Keratinocyte (primary cell): ENCODE data around the gene NUMB. TPM values are rescaled to one million over a fixed set of nuclear protein-coding genes. Genes with fewer than 3 reads are reported as not detected.
A peak's percentile ranks its signal among the peaks of the same experiment; 100 is the strongest.

Experiments
- DNase-seq: peaks from one replicate; pipeline ENCODE4 v3.0.0-alpha.2; 2011; ENCODE audit warnings: low read depth, missing footprints, low spot score
- FAIRE-seq: peaks from 2 replicates; lab custom pipeline; 2011; peaks lifted over from hg19 to GRCh38; lab: Jason Lieb, UNC
- H2AFZ ChIP-seq: 2 replicates; pipeline ENCODE4 v1.6.0; 2012; ENCODE audit warnings: low read length, control low read depth, inconsistent platforms; ENCODE audit not compliant: control insufficient read depth
- H3K27ac ChIP-seq: 2 replicates; pipeline ENCODE4 v1.5.1; 2011; ENCODE audit warnings: low read length; ENCODE audit not compliant: control insufficient read depth, insufficient read depth
- H3K27me3 ChIP-seq: 3 replicates; pipeline ENCODE4 v1.6.0; 2011; ENCODE audit warnings: low read length; ENCODE audit not compliant: control insufficient read depth, insufficient read depth; ENCODE audit errors: extremely low read depth
- H3K36me3 ChIP-seq, 2 experiments: 2 replicates in 1 of 2; 3 replicates in 1 of 2; pipeline ENCODE4 v1.5.1; 2011; ENCODE audit warnings: low read length in 2 of 2, mild to moderate bottlenecking in 1 of 2; ENCODE audit not compliant: control insufficient read depth in 2 of 2, insufficient read depth in 2 of 2; ENCODE audit errors: extremely low read depth in 1 of 2
- H3K4me1 ChIP-seq: 3 replicates; pipeline ENCODE4 v1.5.1; 2011; ENCODE audit warnings: low read length; ENCODE audit not compliant: control insufficient read depth, insufficient read depth; ENCODE audit errors: extremely low read depth
- H3K4me2 ChIP-seq: 3 replicates; pipeline ENCODE4 v1.6.0; 2011; ENCODE audit warnings: low read depth, low read length; ENCODE audit not compliant: control insufficient read depth, insufficient read depth; ENCODE audit errors: extremely low read depth
- H3K4me3 ChIP-seq, 3 experiments: fragments of 200-600 bp in 1 of 3; sonication (generic) in 1 of 3; 2 replicates in 2 of 3; 3 replicates in 1 of 3; pipeline ENCODE4 v1.5.1; 2011 to 2016; ENCODE audit warnings: low read length in 3 of 3, mild to moderate bottlenecking in 3 of 3, control low read depth in 2 of 3, inconsistent platforms in 1 of 3, low read depth in 1 of 3, mixed read lengths in 1 of 3, mixed run types in 1 of 3, moderate library complexity in 1 of 3; ENCODE audit not compliant: control insufficient read depth in 2 of 3, insufficient read depth in 2 of 3; ENCODE audit errors: extremely low read depth in 1 of 3
- H3K79me2 ChIP-seq: 2 replicates; pipeline ENCODE4 v1.6.0; 2012; ENCODE audit warnings: low read length; ENCODE audit not compliant: control insufficient read depth, insufficient read depth
- H3K9ac ChIP-seq: 3 replicates; pipeline ENCODE4 v1.6.0; 2011; ENCODE audit warnings: low read length; ENCODE audit not compliant: control insufficient read depth, insufficient read depth; ENCODE audit errors: extremely low read depth
- H3K9me1 ChIP-seq: 3 replicates; pipeline ENCODE4 v1.6.0; 2011; ENCODE audit warnings: low read length; ENCODE audit not compliant: control insufficient read depth, insufficient read depth; ENCODE audit errors: extremely low read depth
- H3K9me3 ChIP-seq: 2 replicates; pipeline ENCODE4 v1.5.1; 2012; ENCODE audit warnings: low read depth, low read length; ENCODE audit not compliant: control insufficient read depth
- H4K20me1 ChIP-seq: 3 replicates; pipeline ENCODE4 v1.6.0; 2011; ENCODE audit warnings: low read length; ENCODE audit not compliant: control insufficient read depth, insufficient read depth; ENCODE audit errors: extremely low read depth
- EZH2 ChIP-seq: IDR thresholded peaks from one replicate; pipeline ENCODE4 v1.6.1; 2012; ENCODE audit warnings: inconsistent platforms, mild to moderate bottlenecking, low read length, moderate library complexity
- dilution Hi-C: fragments of 300-500 bp; cut with MboI; formaldehyde crosslinking; loops from one replicate; pipeline ENCODE4 v1.7.0; 2020; ENCODE audit warnings: low sequenced_read_pairs; ENCODE audit not compliant: extremely low pct_ligation_motif_present
- polyA plus RNA-seq, 5 experiments: library from polyadenylated mRNA; depleted of rRNA in 3 of 5; stranded (reverse) in 3 of 5; stranded (forward) in 1 of 5; unstranded in 1 of 5; fragments of >200 nt; gene quantifications; 1 replicate in 1 of 5; 2 replicates in 3 of 5; 3 replicates in 1 of 5; pipeline versions ENCODE4 v1.2.1 to v1.2.3, GENCODE V29; 2011 to 2012; ENCODE audit warnings: missing spikeins in 2 of 5, low read depth in 1 of 5, low replicate concordance in 1 of 5
- TF ChIP-seq, protein P1 (sequence below), 3 experiments: IDR thresholded peaks in 1 of 3; conservative IDR thresholded peaks in 1 of 3; optimal IDR thresholded peaks in 1 of 3; 2 replicates in 2 of 3; 3 replicates in 1 of 3; pipeline versions ENCODE3 to v1.5.1; 2011; ENCODE audit warnings: low read length in 3 of 3, mild to moderate bottlenecking in 3 of 3, moderate library complexity in 2 of 3, control low read depth in 1 of 3, inconsistent platforms in 1 of 3; ENCODE audit not compliant: insufficient read depth in 2 of 3; ENCODE audit errors: extremely low read depth in 1 of 3

Gene NUMB
- polyA plus RNA-seq, 1 donor (not counting 4 experiments of a cell fraction or from before 2014, with no cell fraction given) = 110 TPM

DNA sequence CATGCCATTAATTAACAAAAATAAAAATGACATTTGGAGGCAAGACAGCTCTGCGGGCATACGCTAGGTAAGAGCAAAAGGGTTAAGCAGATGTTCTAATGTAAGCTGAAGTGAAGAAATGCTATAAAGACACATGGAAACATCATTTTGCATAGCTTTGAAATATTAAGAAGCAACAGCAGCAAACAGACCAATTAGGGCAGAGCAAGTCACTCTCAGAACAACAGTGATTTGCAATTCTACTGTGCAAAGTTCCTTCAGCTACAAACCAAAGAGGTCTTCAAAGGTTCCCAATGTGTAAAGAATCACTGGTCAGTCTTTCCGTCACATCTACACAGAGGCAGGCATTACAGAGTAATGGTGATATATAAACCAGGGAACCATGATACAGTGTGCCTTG, 152.8 kb downstream of the NUMB start:
- Histone ChIP-seq H2AFZ (no peak overlapping the region), H3K9me3 (no peaks in the 10 kb centered on the region), H3K4me2 (no peak overlapping the region), H3K9me1 (no peaks in the 10 kb centered on the region), H3K9ac (no peak overlapping the region), H3K4me3 (no peak overlapping the region), H3K36me3 (peaks cover 0 to 2% of the 10 kb centered on the region in 2 experiments), H3K27ac (no peak overlapping the region), H3K79me2 (no peaks in the 10 kb centered on the region), H3K27me3 (no peaks in the 10 kb centered on the region), H3K4me1 (no peaks in the 10 kb centered on the region), H4K20me1 (no peaks in the 10 kb centered on the region)
- FAIRE-seq = no peak
- DNase-seq = no peak
- dilution Hi-C loops = no loop called here
- TF ChIP-seq, protein P1, sequence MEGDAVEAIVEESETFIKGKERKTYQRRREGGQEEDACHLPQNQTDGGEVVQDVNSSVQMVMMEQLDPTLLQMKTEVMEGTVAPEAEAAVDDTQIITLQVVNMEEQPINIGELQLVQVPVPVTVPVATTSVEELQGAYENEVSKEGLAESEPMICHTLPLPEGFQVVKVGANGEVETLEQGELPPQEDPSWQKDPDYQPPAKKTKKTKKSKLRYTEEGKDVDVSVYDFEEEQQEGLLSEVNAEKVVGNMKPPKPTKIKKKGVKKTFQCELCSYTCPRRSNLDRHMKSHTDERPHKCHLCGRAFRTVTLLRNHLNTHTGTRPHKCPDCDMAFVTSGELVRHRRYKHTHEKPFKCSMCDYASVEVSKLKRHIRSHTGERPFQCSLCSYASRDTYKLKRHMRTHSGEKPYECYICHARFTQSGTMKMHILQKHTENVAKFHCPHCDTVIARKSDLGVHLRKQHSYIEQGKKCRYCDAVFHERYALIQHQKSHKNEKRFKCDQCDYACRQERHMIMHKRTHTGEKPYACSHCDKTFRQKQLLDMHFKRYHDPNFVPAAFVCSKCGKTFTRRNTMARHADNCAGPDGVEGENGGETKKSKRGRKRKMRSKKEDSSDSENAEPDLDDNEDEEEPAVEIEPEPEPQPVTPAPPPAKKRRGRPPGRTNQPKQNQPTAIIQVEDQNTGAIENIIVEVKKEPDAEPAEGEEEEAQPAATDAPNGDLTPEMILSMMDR (optimal IDR thresholded peaks at IDR 0.05 in 1 of 3, IDR thresholded peaks at IDR 0.05 in 1 of 3, conservative IDR thresholded peaks at IDR 0.05 in 1 of 3; ENCODE audit: extremely low read depth in 1 of 3, insufficient read depth in 2 of 3, low read length in 3 of 3) = no peak
- no peak for TF ChIP-seq EZH2

DNA sequence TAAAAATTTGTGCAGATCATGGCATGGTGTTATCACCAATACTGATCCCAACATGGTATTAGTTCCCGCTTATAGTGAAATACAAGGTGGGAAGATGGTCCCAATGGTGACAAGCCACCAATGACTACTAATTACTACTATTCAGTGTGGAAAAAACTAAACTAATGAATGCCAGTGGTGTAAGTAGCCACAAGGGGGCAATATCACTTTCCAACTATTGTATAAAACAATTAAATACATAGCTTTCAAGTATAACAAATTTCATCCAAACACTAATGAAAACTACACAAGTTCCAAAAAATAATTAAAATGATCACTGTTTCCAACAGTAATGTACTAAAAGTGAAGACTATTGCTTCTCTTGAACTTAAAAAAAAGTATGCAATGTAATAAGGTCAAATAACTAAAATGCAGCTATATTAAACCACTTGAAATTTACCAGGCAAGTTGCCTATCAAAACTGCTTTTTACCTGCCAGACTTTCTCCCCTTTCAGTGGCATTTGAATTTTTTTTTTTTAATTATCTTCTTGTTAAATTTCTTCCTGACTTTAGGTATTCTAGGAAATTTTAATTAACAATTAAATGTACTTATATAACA, 163.0 kb downstream of the NUMB start:
- Histone ChIP-seq H3K79me2 (no peaks in the 10 kb centered on the region), H3K9me1 (no peaks in the 10 kb centered on the region), H3K36me3 (peaks cover 7 to 9% of the 10 kb centered on the region in 2 experiments), H3K27me3 (no peaks in the 10 kb centered on the region), H3K4me3 (no peak overlapping the region), H2AFZ (no peak overlapping the region), H3K9me3 (no peaks in the 10 kb centered on the region), H3K4me2 (no peak overlapping the region), H3K9ac (no peak overlapping the region), H3K27ac (no peak overlapping the region), H3K4me1 (no peaks in the 10 kb centered on the region), H4K20me1 (no peaks in the 10 kb centered on the region)
- TF ChIP-seq, protein P1 (optimal IDR thresholded peaks at IDR 0.05 in 1 of 3, IDR thresholded peaks at IDR 0.05 in 1 of 3, conservative IDR thresholded peaks at IDR 0.05 in 1 of 3; ENCODE audit: extremely low read depth in 1 of 3, insufficient read depth in 2 of 3, low read length in 3 of 3) = peak in 2 of 3 experiments; percentile 34 to 56
- TF ChIP-seq EZH2 = no peak
- dilution Hi-C loops = no loop called here
- FAIRE-seq (no peak), DNase-seq (no peak)
